Measurements from ENCODE around the gene NELL1.

Gene NELL1

DNA sequence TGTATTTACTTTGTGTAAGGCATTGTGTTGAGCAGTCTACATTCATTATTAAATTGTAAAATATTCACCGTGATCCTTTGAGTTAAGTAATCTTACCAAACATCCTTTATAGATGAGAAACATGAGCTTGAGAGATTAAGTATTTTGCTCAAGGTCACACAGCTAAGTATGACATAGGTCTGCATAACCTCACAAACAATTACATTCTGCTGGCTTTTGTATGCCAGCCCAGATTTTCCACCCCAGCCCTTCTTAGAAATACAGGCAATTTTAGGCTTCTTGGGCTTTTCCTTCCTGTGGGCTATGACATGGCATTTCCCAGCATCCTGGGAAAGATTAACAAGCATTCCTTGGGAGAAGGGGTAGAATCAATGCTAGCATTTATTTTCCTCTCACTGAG is 357.3 kb downstream of the NELL1 start:
- Histone ChIP-seq H2AFZ (ENCODE audit: insufficient read depth, low read length, poor library complexity) (no peak overlapping the region), H3K36me3 (ENCODE audit: control insufficient read depth in 1 of 2, insufficient read depth in 2 of 2, low read length in 2 of 2) (no peaks in the 10 kb centered on the region), H2BK120ac (ENCODE audit: insufficient read depth, low read length, poor library complexity) (no peak overlapping the region), H3K14ac (ENCODE audit: low read length) (no peak overlapping the region), H3K79me2 (ENCODE audit: control insufficient read depth, insufficient read depth, low read length, poor library complexity) (no peaks in the 10 kb centered on the region), H3K23ac (ENCODE audit: low read length) (no peak overlapping the region), H3K27me3 (ENCODE audit: insufficient read depth, low read length) (no peaks in the 10 kb centered on the region), H3K4me1 (ENCODE audit: control insufficient read depth in 1 of 2, insufficient read depth in 2 of 2, low read length in 2 of 2) (no peaks in the 10 kb centered on the region), H3K18ac (ENCODE audit: low read length) (no peak overlapping the region), H3K4me3 (ENCODE audit: low read depth, low read length) (no peak overlapping the region), H2AK5ac (ENCODE audit: low read length) (no peak overlapping the region), H3K4ac (ENCODE audit: low read depth, low read length) (no peak overlapping the region), H4K91ac (ENCODE audit: low read depth, low read length) (no peak overlapping the region), H3K9ac (ENCODE audit: low read length) (no peak overlapping the region), H2BK12ac (ENCODE audit: low read length) (no peak overlapping the region), H4K8ac (ENCODE audit: low read depth, low read length) (no peak overlapping the region), H4K12ac (ENCODE audit: low read depth, low read length) (no peak overlapping the region), H3K9me3 (ENCODE audit: insufficient read depth, low read depth, low read length) (no peaks in the 10 kb centered on the region), H2BK5ac (ENCODE audit: low read depth, low read length, poor library complexity) (no peak overlapping the region), H3K27ac (ENCODE audit: low read depth, low read length) (no peak overlapping the region), H3K4me2 (ENCODE audit: low read length) (no peak overlapping the region), H3K79me1 (ENCODE audit: low read length) (no peaks in the 10 kb centered on the region)
- DNase-seq, result no peak
- WGBS (ENCODE audit: extremely low coverage, insufficient coverage, insufficient read length), result no CpG with 5 or more reads among the region's 1 CpG

DNA sequence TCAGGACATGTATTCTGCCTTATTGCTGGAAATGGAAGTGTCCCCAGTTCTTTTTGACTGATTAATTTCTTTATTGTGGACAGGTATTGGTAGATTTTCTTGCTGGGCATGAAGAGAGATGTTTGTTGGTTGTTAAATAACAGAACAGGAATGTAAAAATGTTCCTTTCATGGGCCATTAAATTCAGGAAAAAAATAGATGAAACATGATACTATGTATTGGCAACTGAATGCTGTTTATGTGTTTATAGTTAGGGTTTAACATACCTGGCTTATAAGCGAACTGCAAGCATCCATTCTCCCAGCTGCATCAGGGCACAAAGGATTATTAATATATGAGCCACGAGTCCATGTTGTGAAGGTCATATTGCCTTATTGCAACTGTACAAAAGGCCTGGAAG is 368.5 kb downstream of the NELL1 start:
- no peak overlapping the region for H2AK5ac ChIP-seq (ENCODE audit: low read length)
- no peak overlapping the region for H3K14ac ChIP-seq (ENCODE audit: low read length)
- no CpG with 5 or more reads among the region's 2 CpGs for WGBS (ENCODE audit: extremely low coverage, insufficient coverage, insufficient read length)
- H3K27me3 ChIP-seq (ENCODE audit: insufficient read depth, low read length), result no peaks in the 10 kb centered on the region
- no peak overlapping the region for H2BK120ac ChIP-seq (ENCODE audit: insufficient read depth, low read length, poor library complexity)
- H3K36me3 ChIP-seq (ENCODE audit: control insufficient read depth in 1 of 2, insufficient read depth in 2 of 2, low read length in 2 of 2), result no peaks in the 10 kb centered on the region
- H3K23ac ChIP-seq (ENCODE audit: low read length), result no peak overlapping the region
- no peaks in the 10 kb centered on the region for H3K4me1 ChIP-seq (ENCODE audit: control insufficient read depth in 1 of 2, insufficient read depth in 2 of 2, low read length in 2 of 2)
- no peak overlapping the region for H4K12ac ChIP-seq (ENCODE audit: low read depth, low read length)
- no peak overlapping the region for H3K9ac ChIP-seq (ENCODE audit: low read length)
- no peaks in the 10 kb centered on the region for H3K9me3 ChIP-seq (ENCODE audit: insufficient read depth, low read depth, low read length)
- no peak overlapping the region for H3K18ac ChIP-seq (ENCODE audit: low read length)
- H3K4me3 ChIP-seq (ENCODE audit: low read depth, low read length), result no peak overlapping the region
- no peak overlapping the region for H3K27ac ChIP-seq (ENCODE audit: low read depth, low read length)
- H2AFZ ChIP-seq (ENCODE audit: insufficient read depth, low read length, poor library complexity), result no peak overlapping the region
- H3K79me1 ChIP-seq (ENCODE audit: low read length), result no peaks in the 10 kb centered on the region
- no peaks in the 10 kb centered on the region for H3K79me2 ChIP-seq (ENCODE audit: control insufficient read depth, insufficient read depth, low read length, poor library complexity)
- no peak for DNase-seq
- no peak overlapping the region for H2BK12ac ChIP-seq (ENCODE audit: low read length)
- H3K4me2 ChIP-seq (ENCODE audit: low read length), result no peak overlapping the region
- no peak overlapping the region for H2BK5ac ChIP-seq (ENCODE audit: low read depth, low read length, poor library complexity)
- H3K4ac ChIP-seq (ENCODE audit: low read depth, low read length), result no peak overlapping the region
- no peak overlapping the region for H4K91ac ChIP-seq (ENCODE audit: low read depth, low read length)
- no peak overlapping the region for H4K8ac ChIP-seq (ENCODE audit: low read depth, low read length)

DNA sequence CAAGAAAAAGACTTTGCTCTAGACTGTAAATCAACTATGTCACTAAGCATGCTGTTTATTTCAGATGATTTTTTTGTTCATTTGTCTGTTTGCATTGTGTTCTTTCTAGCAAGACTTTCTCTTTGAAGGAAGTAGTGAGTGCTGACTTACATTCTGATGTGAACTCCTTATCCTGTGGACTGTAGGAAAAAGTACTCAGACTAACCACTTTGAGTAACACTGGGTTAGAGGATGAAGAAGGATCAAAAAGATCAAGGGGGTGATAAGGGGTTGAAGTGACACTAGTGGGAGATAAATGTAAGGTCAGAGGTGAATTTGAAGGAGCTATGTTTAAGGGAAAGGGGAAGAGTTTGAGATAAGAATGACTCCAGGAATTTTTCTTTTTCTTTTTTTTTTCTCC is 369.4 kb downstream of the NELL1 start:
- Histone ChIP-seq H3K27me3 (ENCODE audit: insufficient read depth, low read length) (no peaks in the 10 kb centered on the region), H2AK5ac (ENCODE audit: low read length) (no peak overlapping the region), H3K9ac (ENCODE audit: low read length) (no peak overlapping the region), H4K8ac (ENCODE audit: low read depth, low read length) (no peak overlapping the region), H3K79me2 (ENCODE audit: control insufficient read depth, insufficient read depth, low read length, poor library complexity) (no peaks in the 10 kb centered on the region), H3K18ac (ENCODE audit: low read length) (no peak overlapping the region), H3K9me3 (ENCODE audit: insufficient read depth, low read depth, low read length) (no peaks in the 10 kb centered on the region), H2BK12ac (ENCODE audit: low read length) (no peak overlapping the region), H2AFZ (ENCODE audit: insufficient read depth, low read length, poor library complexity) (no peak overlapping the region), H3K23ac (ENCODE audit: low read length) (no peak overlapping the region), H2BK120ac (ENCODE audit: insufficient read depth, low read length, poor library complexity) (no peak overlapping the region), H3K36me3 (ENCODE audit: control insufficient read depth in 1 of 2, insufficient read depth in 2 of 2, low read length in 2 of 2) (no peaks in the 10 kb centered on the region), H3K4ac (ENCODE audit: low read depth, low read length) (no peak overlapping the region), H3K79me1 (ENCODE audit: low read length) (no peaks in the 10 kb centered on the region), H3K4me3 (ENCODE audit: low read depth, low read length) (no peak overlapping the region), H3K4me1 (ENCODE audit: control insufficient read depth in 1 of 2, insufficient read depth in 2 of 2, low read length in 2 of 2) (no peaks in the 10 kb centered on the region), H3K14ac (ENCODE audit: low read length) (no peak overlapping the region), H4K91ac (ENCODE audit: low read depth, low read length) (no peak overlapping the region), H2BK5ac (ENCODE audit: low read depth, low read length, poor library complexity) (no peak overlapping the region), H4K12ac (ENCODE audit: low read depth, low read length) (no peak overlapping the region), H3K4me2 (ENCODE audit: low read length) (no peak overlapping the region), H3K27ac (ENCODE audit: low read depth, low read length) (no peak overlapping the region)
- no peak for DNase-seq

DNA sequence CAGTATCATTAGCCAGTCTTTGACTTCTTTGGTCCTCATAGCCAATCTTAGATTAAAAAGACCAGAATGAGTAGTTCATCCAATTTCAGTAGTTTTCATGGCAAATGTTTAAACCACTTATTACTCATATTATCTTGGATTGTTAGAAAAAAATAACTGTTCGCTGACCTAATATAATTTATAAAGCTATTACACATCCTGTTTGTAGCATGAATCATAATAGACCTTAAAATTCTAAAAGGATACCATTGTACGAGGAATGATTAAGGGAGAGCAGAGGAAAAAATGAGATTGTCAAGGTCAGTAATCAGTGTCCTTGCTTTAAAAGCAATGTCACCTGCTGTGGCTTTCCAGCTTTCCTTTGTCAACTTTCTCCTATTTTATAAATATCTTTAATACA is 371.2 kb downstream of the NELL1 start:
- Histone ChIP-seq H3K9me3 (ENCODE audit: insufficient read depth, low read depth, low read length) (no peaks in the 10 kb centered on the region), H3K18ac (ENCODE audit: low read length) (no peak overlapping the region), H4K8ac (ENCODE audit: low read depth, low read length) (no peak overlapping the region), H3K36me3 (ENCODE audit: control insufficient read depth in 1 of 2, insufficient read depth in 2 of 2, low read length in 2 of 2) (no peaks in the 10 kb centered on the region), H2AFZ (ENCODE audit: insufficient read depth, low read length, poor library complexity) (no peak overlapping the region), H3K14ac (ENCODE audit: low read length) (no peak overlapping the region), H3K4me3 (ENCODE audit: low read depth, low read length) (no peak overlapping the region), H3K23ac (ENCODE audit: low read length) (no peak overlapping the region), H3K4me2 (ENCODE audit: low read length) (no peak overlapping the region), H3K9ac (ENCODE audit: low read length) (no peak overlapping the region), H3K27me3 (ENCODE audit: insufficient read depth, low read length) (no peaks in the 10 kb centered on the region), H2BK12ac (ENCODE audit: low read length) (no peak overlapping the region), H2AK5ac (ENCODE audit: low read length) (no peak overlapping the region), H4K12ac (ENCODE audit: low read depth, low read length) (no peak overlapping the region), H3K79me1 (ENCODE audit: low read length) (no peaks in the 10 kb centered on the region), H3K4me1 (ENCODE audit: control insufficient read depth in 1 of 2, insufficient read depth in 2 of 2, low read length in 2 of 2) (no peaks in the 10 kb centered on the region), H3K79me2 (ENCODE audit: control insufficient read depth, insufficient read depth, low read length, poor library complexity) (no peaks in the 10 kb centered on the region), H2BK120ac (ENCODE audit: insufficient read depth, low read length, poor library complexity) (no peak overlapping the region), H2BK5ac (ENCODE audit: low read depth, low read length, poor library complexity) (no peak overlapping the region), H4K91ac (ENCODE audit: low read depth, low read length) (no peak overlapping the region), H3K27ac (ENCODE audit: low read depth, low read length) (no peak overlapping the region), H3K4ac (ENCODE audit: low read depth, low read length) (no peak overlapping the region)
- no peak for DNase-seq
- WGBS (ENCODE audit: extremely low coverage, insufficient coverage, insufficient read length), result no CpG with 5 or more reads among the region's 2 CpGs

DNA sequence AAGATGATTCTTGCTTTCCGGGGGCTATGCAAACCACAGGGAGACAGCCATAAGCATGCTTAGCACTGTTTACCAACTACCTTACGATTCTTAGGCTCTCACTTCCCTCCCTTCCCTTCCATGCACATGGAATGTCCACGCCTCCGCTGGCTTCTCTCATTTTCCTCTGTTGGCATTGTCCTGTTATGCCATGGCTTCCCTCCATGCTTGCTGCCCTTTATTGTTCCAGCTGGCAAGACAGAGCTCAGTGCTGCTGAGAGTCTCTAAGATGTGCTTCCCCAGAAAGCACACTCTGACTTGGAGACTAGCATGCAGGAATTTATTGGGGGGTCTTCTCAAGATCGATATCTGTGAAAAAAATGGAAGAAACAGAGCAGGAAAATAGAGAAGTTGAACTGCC is 379.2 kb downstream of the NELL1 start:
- Histone ChIP-seq H3K18ac (ENCODE audit: low read length) (no peak overlapping the region), H3K9me3 (ENCODE audit: insufficient read depth, low read depth, low read length) (no peaks in the 10 kb centered on the region), H3K14ac (ENCODE audit: low read length) (no peak overlapping the region), H4K8ac (ENCODE audit: low read depth, low read length) (no peak overlapping the region), H3K79me1 (ENCODE audit: low read length) (no peaks in the 10 kb centered on the region), H3K4me3 (ENCODE audit: low read depth, low read length) (no peak overlapping the region), H2AK5ac (ENCODE audit: low read length) (no peak overlapping the region), H3K79me2 (ENCODE audit: control insufficient read depth, insufficient read depth, low read length, poor library complexity) (no peaks in the 10 kb centered on the region), H3K36me3 (ENCODE audit: control insufficient read depth in 1 of 2, insufficient read depth in 2 of 2, low read length in 2 of 2) (no peaks in the 10 kb centered on the region), H3K27me3 (ENCODE audit: insufficient read depth, low read length) (no peaks in the 10 kb centered on the region), H2BK12ac (ENCODE audit: low read length) (no peak overlapping the region), H2AFZ (ENCODE audit: insufficient read depth, low read length, poor library complexity) (no peak overlapping the region), H3K27ac (ENCODE audit: low read depth, low read length) (no peak overlapping the region), H3K23ac (ENCODE audit: low read length) (peak overlapping the region; percentile 86), H3K9ac (ENCODE audit: low read length) (peak overlapping the region; percentile 69), H4K12ac (ENCODE audit: low read depth, low read length) (no peak overlapping the region), H2BK5ac (ENCODE audit: low read depth, low read length, poor library complexity) (no peak overlapping the region), H4K91ac (ENCODE audit: low read depth, low read length) (no peak overlapping the region), H3K4me1 (ENCODE audit: control insufficient read depth in 1 of 2, insufficient read depth in 2 of 2, low read length in 2 of 2) (no peaks in the 10 kb centered on the region), H3K4me2 (ENCODE audit: low read length) (no peak overlapping the region), H2BK120ac (ENCODE audit: insufficient read depth, low read length, poor library complexity) (no peak overlapping the region), H3K4ac (ENCODE audit: low read depth, low read length) (no peak overlapping the region)
- WGBS (ENCODE audit: extremely low coverage, insufficient coverage, insufficient read length), result no CpG with 5 or more reads among the region's 5 CpGs
- no peak for DNase-seq

Data from trophoblast cell (in vitro differentiated cells and primary cell).